GM21529 (cell line): ENCODE data around the gene GRM3.

Experiments
- ATAC-seq: cut with Tn5 transposase; IDR thresholded peaks from one replicate; pipeline ENCODE4 v1.9.1; 2021; ENCODE audit not compliant: unreplicated experiment

GRM3 gene

GRCh38 chr7:86884152-86884551, 240.4 kb downstream of the GRM3 start:
- no peak for ATAC-seq

- no peak for ATAC-seq
Observed at GRCh38 chr7:86889501-86889900, 245.8 kb downstream of the GRM3 start.

GRCh38 chr7:86898171-86898570, 254.5 kb downstream of the GRM3 start:
- no peak for ATAC-seq

GRCh38 chr7:86900886-86901285, 257.2 kb downstream of the GRM3 start:
- no peak for ATAC-seq

- peak; percentile 59 for ATAC-seq
Observed at GRCh38 chr7:86904949-86905834, 261.5 kb downstream of the GRM3 start.

GRCh38 chr7:86908948-86909347, 265.2 kb downstream of the GRM3 start:
- ATAC-seq = no peak

GRCh38 chr7:86911659-86912058, 267.9 kb downstream of the GRM3 start:
- ATAC-seq = no peak

GRCh38 chr7:86913709-86914108, 270.0 kb downstream of the GRM3 start:
- ATAC-seq = no peak
